GM20000 (cell line): ENCODE measurements around the gene ACMSD.

Experiments used
- DNase-seq: peaks from one replicate; pipeline ENCODE4 v3.0.0; 2012; ENCODE audit warnings: low spot score
- TF ChIP-seq, protein P1 (sequence below): IDR thresholded peaks from 2 replicates; pipeline ENCODE4 v1.5.1; 2012; ENCODE audit warnings: mild to moderate bottlenecking, control low read depth; ENCODE audit errors: extremely low read depth, missing control alignments

Gene ACMSD

DNA sequence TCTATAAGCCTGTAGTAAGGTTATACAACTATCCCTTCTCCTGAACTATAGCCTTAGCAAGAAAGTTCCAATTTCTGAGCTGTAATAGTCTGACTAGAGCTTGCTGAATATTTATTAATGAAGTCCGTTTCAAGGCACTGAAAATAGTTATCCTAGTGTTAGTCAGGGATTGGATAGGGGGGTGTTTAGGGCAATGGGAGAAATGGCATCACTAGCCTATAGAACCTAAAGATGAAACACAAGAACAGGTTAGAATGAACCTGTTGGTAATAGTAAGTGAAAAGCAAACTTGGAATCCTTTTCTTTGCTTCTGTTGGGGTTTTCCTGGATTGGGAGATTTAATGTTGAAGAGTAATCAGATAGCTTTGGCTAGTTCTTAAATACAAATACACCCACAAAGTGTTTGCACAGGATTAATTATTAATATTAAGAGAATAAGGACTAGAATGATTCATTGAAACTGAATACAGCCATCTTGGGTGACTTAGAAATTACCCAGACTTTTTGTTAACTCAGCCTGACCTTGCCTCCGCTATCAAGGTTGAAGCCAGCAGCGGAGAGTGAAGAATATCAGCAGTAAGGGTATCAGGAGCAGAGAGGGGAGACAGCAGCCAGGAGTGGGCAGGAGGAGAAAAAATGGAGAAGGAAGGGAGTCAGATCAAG lies 94.6 kb downstream of the ACMSD start:
- no peak for DNase-seq
- TF ChIP-seq, protein P1, sequence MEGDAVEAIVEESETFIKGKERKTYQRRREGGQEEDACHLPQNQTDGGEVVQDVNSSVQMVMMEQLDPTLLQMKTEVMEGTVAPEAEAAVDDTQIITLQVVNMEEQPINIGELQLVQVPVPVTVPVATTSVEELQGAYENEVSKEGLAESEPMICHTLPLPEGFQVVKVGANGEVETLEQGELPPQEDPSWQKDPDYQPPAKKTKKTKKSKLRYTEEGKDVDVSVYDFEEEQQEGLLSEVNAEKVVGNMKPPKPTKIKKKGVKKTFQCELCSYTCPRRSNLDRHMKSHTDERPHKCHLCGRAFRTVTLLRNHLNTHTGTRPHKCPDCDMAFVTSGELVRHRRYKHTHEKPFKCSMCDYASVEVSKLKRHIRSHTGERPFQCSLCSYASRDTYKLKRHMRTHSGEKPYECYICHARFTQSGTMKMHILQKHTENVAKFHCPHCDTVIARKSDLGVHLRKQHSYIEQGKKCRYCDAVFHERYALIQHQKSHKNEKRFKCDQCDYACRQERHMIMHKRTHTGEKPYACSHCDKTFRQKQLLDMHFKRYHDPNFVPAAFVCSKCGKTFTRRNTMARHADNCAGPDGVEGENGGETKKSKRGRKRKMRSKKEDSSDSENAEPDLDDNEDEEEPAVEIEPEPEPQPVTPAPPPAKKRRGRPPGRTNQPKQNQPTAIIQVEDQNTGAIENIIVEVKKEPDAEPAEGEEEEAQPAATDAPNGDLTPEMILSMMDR: no peak

DNA sequence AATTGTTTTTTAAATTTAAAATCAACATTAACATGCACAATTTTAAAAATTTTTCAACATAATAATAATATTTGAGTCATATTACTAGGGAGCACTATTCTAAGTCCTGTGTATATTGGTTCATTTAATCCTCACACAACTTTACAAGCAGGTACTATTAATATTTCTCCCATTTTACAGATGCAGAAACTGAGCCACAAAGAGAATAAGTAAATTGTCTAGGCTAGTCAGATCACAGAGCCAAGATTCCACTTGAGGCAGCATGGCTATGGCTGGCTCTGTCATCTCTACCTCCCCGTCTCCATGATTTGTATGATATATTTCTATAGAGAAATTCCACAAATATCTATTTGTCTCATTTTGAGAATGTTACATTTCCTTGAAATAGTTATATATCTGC lies 95.3 kb downstream of the ACMSD start:
- DNase-seq: no peak
- TF ChIP-seq, protein P1: no peak

DNA sequence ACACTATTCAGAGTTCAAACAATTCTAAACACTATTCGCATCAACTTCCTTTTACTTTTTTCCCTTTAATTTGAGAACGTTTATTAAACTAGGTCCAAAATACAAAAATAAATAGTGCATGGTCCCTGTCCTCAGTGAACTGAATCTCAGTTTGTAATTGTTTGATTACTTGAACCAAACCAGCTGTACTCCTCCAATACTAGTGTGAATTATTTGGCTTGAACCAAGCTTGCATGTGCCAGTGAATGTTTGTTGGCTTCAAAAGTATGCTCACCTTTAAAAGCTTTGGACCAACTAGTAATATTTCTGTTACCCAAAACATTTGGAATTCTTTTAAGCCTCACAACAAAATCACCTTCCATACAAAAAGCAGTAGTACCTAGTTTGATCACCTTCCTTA lies 95.7 kb downstream of the ACMSD start:
- no peak for DNase-seq
- TF ChIP-seq, protein P1: no peak

DNA sequence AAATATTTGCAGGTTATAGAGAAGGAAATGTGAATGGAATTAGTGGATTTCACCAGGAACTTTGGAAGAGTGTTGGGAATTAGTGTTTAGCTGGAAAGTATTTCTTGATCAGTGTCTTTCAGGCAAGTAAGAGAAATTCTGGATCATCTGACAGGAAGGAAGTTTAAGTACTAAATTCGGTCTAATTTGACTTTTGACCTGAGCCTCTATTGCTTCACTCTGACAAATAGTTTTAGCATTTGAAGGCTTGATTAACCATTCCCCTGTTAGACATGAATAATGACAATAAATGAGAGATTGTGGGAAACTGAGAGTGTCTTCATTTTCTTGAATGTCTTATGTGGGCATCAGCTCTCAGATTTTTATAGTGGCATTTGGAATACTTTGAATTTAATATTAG lies 96.2 kb downstream of the ACMSD start:
- TF ChIP-seq, protein P1: no peak
- no peak for DNase-seq

DNA sequence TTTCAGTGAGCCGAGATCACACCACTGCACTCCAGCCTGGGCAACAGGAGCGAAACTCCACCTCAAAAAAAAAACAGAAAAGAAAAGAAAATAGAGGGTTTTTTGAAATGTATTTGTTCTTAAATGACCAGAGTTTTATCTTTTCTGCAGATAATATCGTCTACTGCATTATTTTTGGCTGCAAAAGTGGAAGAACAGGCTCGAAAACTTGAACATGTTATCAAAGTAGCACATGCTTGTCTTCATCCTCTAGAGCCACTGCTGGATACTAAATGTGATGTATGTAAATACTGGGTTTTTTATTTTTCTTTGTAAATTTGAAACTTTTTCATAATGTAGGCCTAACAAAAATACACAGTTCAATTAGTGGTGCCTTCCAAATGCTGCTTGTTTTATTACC lies 98.3 kb downstream of the ACMSD start:
- no peak for DNase-seq
- TF ChIP-seq, protein P1: no peak

DNA sequence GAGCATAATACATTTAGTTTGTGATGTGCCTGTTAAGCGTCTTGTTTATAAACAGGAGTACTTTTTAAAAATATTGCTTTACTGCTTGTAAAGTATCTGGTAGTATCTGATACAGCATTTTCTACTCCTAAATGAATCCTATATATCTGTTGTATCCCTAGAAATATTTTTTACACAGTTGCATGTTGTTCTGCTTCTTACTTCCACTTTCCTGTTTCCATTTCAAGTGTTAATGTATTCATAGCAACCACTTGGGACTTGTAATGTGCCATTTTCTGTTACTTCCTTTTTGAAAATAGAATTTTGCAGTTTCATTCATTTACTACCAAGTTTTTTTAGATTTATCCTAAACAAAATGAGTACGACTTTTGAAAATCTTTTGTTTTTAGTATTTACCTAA lies 105.1 kb downstream of the ACMSD start:
- DNase-seq: peak; percentile 23
- TF ChIP-seq, protein P1: no peak

DNA sequence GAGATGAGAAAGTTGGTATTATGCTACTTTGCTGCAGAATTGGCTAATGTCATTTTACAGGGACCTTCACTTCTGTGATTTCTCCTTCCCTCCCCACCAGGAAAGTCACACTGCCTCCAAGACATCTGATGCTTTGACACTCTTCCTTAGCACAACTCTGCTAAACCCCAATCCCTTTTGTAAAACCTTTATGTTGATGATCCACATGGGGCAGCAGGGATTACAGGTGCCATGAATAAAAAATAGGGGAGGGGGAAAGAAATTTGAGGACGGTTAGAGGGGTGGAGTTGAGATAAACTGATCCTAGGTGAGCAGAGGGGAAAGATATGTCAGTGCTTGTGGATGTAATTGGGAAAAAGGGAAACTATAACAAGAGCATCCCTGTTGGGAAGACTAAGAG lies 106.6 kb downstream of the ACMSD start:
- TF ChIP-seq, protein P1: no peak
- no peak for DNase-seq
